Activated naive CD4-positive, alpha-beta T cell treated with anti-CD3 and anti-CD28 coated beads, Interleukin-2, amount 50 U/mL, for 72 hours (primary cell): ENCODE data around the gene SLC10A1. TPM values are rescaled to one million over a fixed set of nuclear protein-coding genes. Genes with fewer than 3 reads are reported as not detected.

Experiments
- ATAC-seq, 2 donors: fragments of 150-1000 bp; cut with Tn5 transposase; 2 replicates each; pipeline ENCODE4 v1.10.0; 2021; ENCODE audit warnings: mild to moderate bottlenecking in 2 of 2, moderate library complexity in 2 of 2
- DNase-seq, 2 donors: peaks; one replicate each; pipeline ENCODE4 v3.0.0; 2021 to 2022; ENCODE audit warnings: low spot score in 2 of 2
- H3K27ac Mint-ChIP-seq, 2 donors: one replicate each; pipeline ENCODE4 v1.8.0; 2022; ENCODE audit warnings: mild to moderate bottlenecking in 2 of 2, mixed read lengths in 2 of 2
- H3K36me3 Mint-ChIP-seq, 2 donors: one replicate each; pipeline ENCODE4 v1.8.0; 2022; ENCODE audit warnings: mixed read lengths in 2 of 2
- H3K9me3 Mint-ChIP-seq, 2 donors: one replicate each; pipeline ENCODE4 v1.8.0; 2022; ENCODE audit warnings: mixed read lengths in 2 of 2
- total RNA-seq, 2 donors: library from RNA; stranded (reverse); gene quantifications; one replicate each; pipeline ENCODE4 v1.2.3, GENCODE V29; 2022

The SLC10A1 gene
- total RNA-seq, 2 donors from 2014 or later = not detected

- ATAC-seq = peak; percentile 23 to 56
- Mint-ChIP-seq H3K36me3 (peaks cover 8 to 37% of the 10 kb centered on the region in 2 donors), H3K27ac (peak overlapping the region in 1 of 2 donors; percentile 5)
Observed at GRCh38 chr14:69780952-69781351, 16.1 kb downstream of the SLC10A1 start.

GRCh38 chr14:69780092-69780491 lies 16.9 kb downstream of the SLC10A1 start:
- H3K27ac Mint-ChIP-seq = no peak overlapping the region
- DNase-seq (no peak), ATAC-seq (no peak)
- H3K36me3 Mint-ChIP-seq = peaks cover 13 to 45% of the 10 kb centered on the region in 2 donors
- no peaks in the 10 kb centered on the region for H3K9me3 Mint-ChIP-seq

More at GRCh38 chr14:69780952-69781351, 16.1 kb downstream of the SLC10A1 start:
- DNase-seq = no peak
- H3K9me3 Mint-ChIP-seq = no peaks in the 10 kb centered on the region

- Mint-ChIP-seq H3K27ac (peak overlapping the region in 1 of 2 donors; percentile 73), H3K36me3 (peaks cover 16 to 55% of the 10 kb centered on the region in 2 donors)
- ATAC-seq = no peak
Observed at GRCh38 chr14:69779088-69779487, 18.0 kb downstream of the SLC10A1 start.

GRCh38 chr14:69776875-69777453 lies 20.1 kb downstream of the SLC10A1 start:
- Mint-ChIP-seq H3K9me3 (no peaks in the 10 kb centered on the region), H3K36me3 (peaks cover 31 to 77% of the 10 kb centered on the region in 2 donors), H3K27ac (peak overlapping the region; percentile 31 to 79)
- DNase-seq = no peak
- ATAC-seq = no peak

More at GRCh38 chr14:69779088-69779487, 18.0 kb downstream of the SLC10A1 start:
- no peak for DNase-seq
- no peaks in the 10 kb centered on the region for H3K9me3 Mint-ChIP-seq

- Mint-ChIP-seq H3K27ac (peak overlapping the region in 1 of 2 donors; percentile 77), H3K36me3 (peaks cover 43 to 90% of the 10 kb centered on the region in 2 donors), H3K9me3 (no peaks in the 10 kb centered on the region)
- no peak for DNase-seq
- no peak for ATAC-seq
Observed at GRCh38 chr14:69775012-69775411, 22.0 kb downstream of the SLC10A1 start.

GRCh38 chr14:69773571-69774276 lies 23.3 kb downstream of the SLC10A1 start:
- ATAC-seq = peak; percentile 12 to 18
- DNase-seq = no peak
- Mint-ChIP-seq H3K9me3 (no peaks in the 10 kb centered on the region), H3K27ac (peak overlapping the region in 1 of 2 donors; percentile 40), H3K36me3 (peaks cover 53 to 98% of the 10 kb centered on the region in 2 donors)

- peaks cover 67 to 98% of the 10 kb centered on the region in 2 donors for H3K36me3 Mint-ChIP-seq
- H3K27ac Mint-ChIP-seq = peak overlapping the region; percentile 77 to 85
- no peaks in the 10 kb centered on the region for H3K9me3 Mint-ChIP-seq
- ATAC-seq (peak in 1 of 2 donors; percentile 2), DNase-seq (no peak)
Observed at GRCh38 chr14:69772082-69773017, 24.7 kb downstream of the SLC10A1 start.

GRCh38 chr14:69771136-69771535 lies 25.9 kb downstream of the SLC10A1 start:
- Mint-ChIP-seq H3K36me3 (peaks cover 69 to 98% of the 10 kb centered on the region in 2 donors), H3K27ac (peak overlapping the region in 1 of 2 donors; percentile 75), H3K9me3 (no peaks in the 10 kb centered on the region)
- DNase-seq (no peak), ATAC-seq (no peak)

GRCh38 chr14:69770559-69770958 lies 26.5 kb downstream of the SLC10A1 start:
- no peak for DNase-seq
- peak overlapping the region; percentile 60 to 75 for H3K27ac Mint-ChIP-seq
- no peak for ATAC-seq
- peaks cover 0 to 4% of the 10 kb centered on the region in 2 donors for H3K9me3 Mint-ChIP-seq
- H3K36me3 Mint-ChIP-seq = peaks cover 64 to 98% of the 10 kb centered on the region in 2 donors

GRCh38 chr14:69769623-69770022 lies 27.4 kb downstream of the SLC10A1 start:
- no peak for DNase-seq
- ATAC-seq = no peak
- peaks cover 63 to 97% of the 10 kb centered on the region in 2 donors for H3K36me3 Mint-ChIP-seq
- peaks cover 0 to 4% of the 10 kb centered on the region in 2 donors for H3K9me3 Mint-ChIP-seq
- H3K27ac Mint-ChIP-seq = peak overlapping the region; percentile 60 to 75

GRCh38 chr14:69768873-69769272 lies 28.2 kb downstream of the SLC10A1 start:
- DNase-seq = no peak
- peak overlapping the region; percentile 100 for H3K27ac Mint-ChIP-seq
- peaks cover 5 to 10% of the 10 kb centered on the region in 2 donors for H3K9me3 Mint-ChIP-seq
- no peak for ATAC-seq
- H3K36me3 Mint-ChIP-seq = peaks cover 58 to 97% of the 10 kb centered on the region in 2 donors

GRCh38 chr14:69767369-69767999 lies 29.6 kb downstream of the SLC10A1 start:
- Mint-ChIP-seq H3K27ac (peak overlapping the region; percentile 100), H3K9me3 (peaks cover 5 to 14% of the 10 kb centered on the region in 2 donors), H3K36me3 (peaks cover 50 to 93% of the 10 kb centered on the region in 2 donors)
- peak; percentile 93 to 98 for DNase-seq
- ATAC-seq = peak; percentile 71 to 81

GRCh38 chr14:69766984-69767368 lies 30.1 kb downstream of the SLC10A1 start, which contains the start of gene SRSF5:
SRSF5 (plus strand) TSS chr14:69767142; CDS start chr14:69768157, 1,015 bp downstream.
- H3K27ac Mint-ChIP-seq = peak within 1 kb of the TSS; percentile 100
- peaks cover 5 to 14% of the 10 kb centered on the region in 2 donors for H3K9me3 Mint-ChIP-seq
- H3K36me3 Mint-ChIP-seq = peaks cover 45 to 88% of the 10 kb centered on the region in 2 donors
- peak; percentile 89 to 95 for DNase-seq
- ATAC-seq = peak; percentile 81 to 84

GRCh38 chr14:69763761-69764510 lies 33.1 kb downstream of the SLC10A1 start:
- H3K36me3 Mint-ChIP-seq = peaks cover 25 to 60% of the 10 kb centered on the region in 2 donors
- H3K27ac Mint-ChIP-seq = peak overlapping the region; percentile 89 to 93
- DNase-seq (peak in 1 of 2 donors; percentile 65), ATAC-seq (peak in 1 of 2 donors; percentile 56)
- H3K9me3 Mint-ChIP-seq = peaks cover 5 to 18% of the 10 kb centered on the region in 2 donors

- Mint-ChIP-seq H3K36me3 (peaks cover 0 to 29% of the 10 kb centered on the region in 2 donors), H3K27ac (no peak overlapping the region), H3K9me3 (peaks cover 5 to 17% of the 10 kb centered on the region in 2 donors)
- ATAC-seq (no peak), DNase-seq (no peak)
Observed at GRCh38 chr14:69760810-69761209, 36.2 kb downstream of the SLC10A1 start.
